HepG2 (cell line): ENCODE data around the gene SLC29A2. TPM values are rescaled to one million over a fixed set of nuclear protein-coding genes. Genes with fewer than 3 reads are reported as not detected.
A peak's percentile ranks its signal among the peaks of the same experiment; 100 is the strongest.

Experiments used
- ARID2 ChIP-seq: sonication (generic); formaldehyde crosslinking; IDR thresholded peaks from 2 replicates; pipeline ENCODE4 v1.8.1; 2022; ENCODE audit warnings: mild to moderate bottlenecking, missing genetic modification reagents, borderline replicate concordance
- ARNT2 ChIP-seq: sonication (generic); formaldehyde crosslinking; IDR thresholded peaks from 2 replicates; pipeline ENCODE4 v1.8.0; 2022; ENCODE audit warnings: mild to moderate bottlenecking, low read depth, missing genetic modification reagents, moderate library complexity
- DNMT3B ChIP-seq: conservative IDR thresholded peaks from 2 replicates; pipeline ENCODE4 v1.6.1; 2016; ENCODE audit warnings: missing biosample characterization, control low read depth
- EZH2 ChIP-seq: conservative IDR thresholded peaks from 2 replicates; pipeline ENCODE4 v1.6.1; 2012; ENCODE audit warnings: mild to moderate bottlenecking, low read depth, low read length, moderate library complexity
- JARID2 ChIP-seq: sonication (generic); formaldehyde crosslinking; IDR thresholded peaks from 2 replicates; pipeline ENCODE4 v1.8.1; 2023; ENCODE audit warnings: missing genetic modification reagents, inconsistent platforms; ENCODE audit not compliant: insufficient replicate concordance
- LBX2 ChIP-seq: sonication (generic); formaldehyde crosslinking; IDR thresholded peaks from 2 replicates; pipeline ENCODE4 v1.5.0; 2020; ENCODE audit warnings: missing genetic modification reagents, mild to moderate bottlenecking, borderline replicate concordance
- REL ChIP-seq: sonication (generic); formaldehyde crosslinking; conservative IDR thresholded peaks from 2 replicates; pipeline ENCODE4 v1.8.0; 2022; ENCODE audit warnings: mild to moderate bottlenecking, missing genetic modification reagents, moderate library complexity
- SNAPC4 ChIP-seq: sonication (generic); formaldehyde crosslinking; IDR thresholded peaks from 2 replicates; pipeline ENCODE4 v1.4.0; 2020; ENCODE audit warnings: mild to moderate bottlenecking, missing genetic modification reagents
- TBL1XR1 ChIP-seq: fragments of 150-350 bp; IDR thresholded peaks from 2 replicates; pipeline ENCODE4 v1.6.1; 2014; ENCODE audit warnings: borderline replicate concordance, low read length; ENCODE audit not compliant: partially characterized antibody
- YEATS4 ChIP-seq: sonication (generic); formaldehyde crosslinking; IDR thresholded peaks from 2 replicates; pipeline ENCODE4 v1.4.0; 2020; ENCODE audit warnings: missing genetic modification reagents, borderline replicate concordance
- ZMYM4 ChIP-seq: sonication (generic); formaldehyde crosslinking; IDR thresholded peaks from 2 replicates; pipeline ENCODE4 v1.8.1; 2023; ENCODE audit warnings: mild to moderate bottlenecking, missing genetic modification reagents
- ZNF282 ChIP-seq: fragments of 450-650 bp; IDR thresholded peaks from 2 replicates; pipeline ENCODE4 v1.6.1; 2018; ENCODE audit not compliant: partially characterized antibody
- ZNF292 ChIP-seq: sonication (generic); formaldehyde crosslinking; IDR thresholded peaks from 2 replicates; pipeline ENCODE4 v1.8.1; 2022; ENCODE audit warnings: mild to moderate bottlenecking, low read depth, missing genetic modification reagents, borderline replicate concordance
- ZNF563 ChIP-seq: sonication (generic); formaldehyde crosslinking; IDR thresholded peaks from 2 replicates; pipeline ENCODE4 v1.8.0; 2022; ENCODE audit warnings: mild to moderate bottlenecking, moderate library complexity, missing genetic modification reagents
- ZNF790 ChIP-seq: sonication (generic); formaldehyde crosslinking; IDR thresholded peaks from 2 replicates; pipeline ENCODE4 v1.8.0; 2022; ENCODE audit warnings: missing genetic modification reagents, mild to moderate bottlenecking, borderline replicate concordance
- polyA plus RNA-seq, 8 experiments: library from polyadenylated mRNA; depleted of rRNA in 3 of 8; stranded (reverse) in 7 of 8; unstranded in 1 of 8; fragments of >200 nt; fragmentation: Illumina TruSeq in 4 of 8; extraction: Trizol in 4 of 8; gene quantifications; 2 replicates each; pipeline versions ENCODE4 v1.2.1 to v1.2.3, GENCODE V29; 2011 to 2016; ENCODE audit warnings: low read depth in 4 of 8, missing spikeins in 1 of 8, mixed read lengths in 1 of 8; ENCODE audit not compliant: insufficient read depth in 1 of 8
- total RNA-seq, 5 experiments: library from RNA; depleted of rRNA; stranded (reverse); fragments of >200 nt; fragmentation: Illumina TruSeq; extraction: Trizol; gene quantifications; 2 replicates each; pipeline ENCODE4 v1.2.3, GENCODE V29; 2016; ENCODE audit warnings: low read depth in 1 of 5
- TF ChIP-seq, protein P1 (sequence below): sonication (generic); formaldehyde crosslinking; IDR thresholded peaks from 2 replicates; pipeline ENCODE4 v1.8.0; 2022; ENCODE audit warnings: missing genetic modification reagents, mild to moderate bottlenecking, borderline replicate concordance
- TF ChIP-seq, protein P2 (sequence below): sonication (generic); formaldehyde crosslinking; IDR thresholded peaks from 2 replicates; pipeline ENCODE4 v1.4.0; 2020; ENCODE audit warnings: missing genetic modification reagents
- TF ChIP-seq, protein P3 (sequence below): sonication (generic); formaldehyde crosslinking; IDR thresholded peaks from 2 replicates; pipeline ENCODE4 v1.4.0; 2020; ENCODE audit warnings: missing genetic modification reagents

Gene SLC29A2
- total and polyA plus RNA-seq, 2 of the 13 experiments (the other 11 are each of a cell fraction or from before 2014, with no cell fraction given): 0.63 to 0.66 TPM

DNA sequence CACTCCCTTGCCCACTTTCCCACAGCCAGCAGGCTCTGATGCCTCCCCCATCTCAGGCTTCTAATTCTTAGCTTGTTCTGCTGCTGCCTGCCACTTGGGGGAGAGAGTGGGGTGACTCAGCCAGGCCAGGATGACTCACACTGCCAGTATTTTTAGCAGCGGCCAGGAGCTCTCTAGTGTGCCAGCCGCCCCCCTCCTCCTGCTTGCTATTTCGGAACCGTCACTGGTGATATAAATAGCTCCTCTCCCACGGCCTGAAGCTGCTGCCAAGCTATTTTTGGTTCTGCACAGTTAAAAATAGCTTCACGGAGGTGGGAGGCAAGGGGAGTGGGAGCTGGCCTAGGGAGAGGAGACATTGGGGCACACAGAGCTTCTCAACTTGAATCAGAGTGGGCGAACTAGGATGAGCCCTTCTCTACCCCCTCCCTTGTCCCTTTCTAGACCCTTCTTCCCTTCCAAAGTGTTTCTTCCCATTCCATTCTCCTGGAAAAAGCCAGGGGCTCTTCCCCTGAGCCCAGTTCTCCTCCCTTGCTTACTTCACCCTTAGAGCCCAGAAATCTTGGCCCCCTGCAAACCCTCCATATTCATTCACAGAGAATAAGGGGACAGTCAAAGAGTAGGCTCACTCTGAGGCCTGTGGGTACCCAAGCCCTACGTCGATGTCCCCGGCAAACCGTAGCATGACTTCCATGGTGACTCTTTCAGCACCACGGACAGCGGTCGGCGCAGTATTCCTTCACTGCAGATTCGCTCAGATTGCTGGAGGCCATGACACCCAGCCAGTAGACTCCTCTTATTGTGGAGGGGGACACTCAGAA, 46.8 kb upstream of the SLC29A2 start (continued):
- TF ChIP-seq, protein P1, sequence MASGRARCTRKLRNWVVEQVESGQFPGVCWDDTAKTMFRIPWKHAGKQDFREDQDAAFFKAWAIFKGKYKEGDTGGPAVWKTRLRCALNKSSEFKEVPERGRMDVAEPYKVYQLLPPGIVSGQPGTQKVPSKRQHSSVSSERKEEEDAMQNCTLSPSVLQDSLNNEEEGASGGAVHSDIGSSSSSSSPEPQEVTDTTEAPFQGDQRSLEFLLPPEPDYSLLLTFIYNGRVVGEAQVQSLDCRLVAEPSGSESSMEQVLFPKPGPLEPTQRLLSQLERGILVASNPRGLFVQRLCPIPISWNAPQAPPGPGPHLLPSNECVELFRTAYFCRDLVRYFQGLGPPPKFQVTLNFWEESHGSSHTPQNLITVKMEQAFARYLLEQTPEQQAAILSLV: 0 out of 2 replicates have a peak, but pooled peaks have one; percentile 29
- TF ChIP-seq LBX2 (0 out of 2 replicates have a peak, but pooled peaks have one; percentile 55), ZNF282 (no peak), ZNF292 (CRISPR knock-in tag) (no peak), DNMT3B (CRISPR knock-in tag) (no peak; the same call in 1 of the 2 replicates), EZH2 (no peak), ZNF563 (CRISPR knock-in tag) (peak; percentile 44; the same call in 1 of the 2 replicates), ARNT2 (CRISPR knock-in tag) (no peak), TBL1XR1 (no peak), ARID2 (CRISPR knock-in tag) (no peak), SNAPC4 (CRISPR knock-in tag) (0 out of 2 replicates have a peak, but pooled peaks have one; percentile 49), REL (CRISPR knock-in tag) (no peak), ZNF790 (CRISPR knock-in tag) (peak; percentile 32; the same call in 1 of the 2 replicates), ZMYM4 (peak; percentile 46; the same call in 1 of the 2 replicates), YEATS4 (CRISPR knock-in tag) (peak; percentile 38; the same call in 1 of the 2 replicates), JARID2 (no peak)
- TF ChIP-seq, protein P2, sequence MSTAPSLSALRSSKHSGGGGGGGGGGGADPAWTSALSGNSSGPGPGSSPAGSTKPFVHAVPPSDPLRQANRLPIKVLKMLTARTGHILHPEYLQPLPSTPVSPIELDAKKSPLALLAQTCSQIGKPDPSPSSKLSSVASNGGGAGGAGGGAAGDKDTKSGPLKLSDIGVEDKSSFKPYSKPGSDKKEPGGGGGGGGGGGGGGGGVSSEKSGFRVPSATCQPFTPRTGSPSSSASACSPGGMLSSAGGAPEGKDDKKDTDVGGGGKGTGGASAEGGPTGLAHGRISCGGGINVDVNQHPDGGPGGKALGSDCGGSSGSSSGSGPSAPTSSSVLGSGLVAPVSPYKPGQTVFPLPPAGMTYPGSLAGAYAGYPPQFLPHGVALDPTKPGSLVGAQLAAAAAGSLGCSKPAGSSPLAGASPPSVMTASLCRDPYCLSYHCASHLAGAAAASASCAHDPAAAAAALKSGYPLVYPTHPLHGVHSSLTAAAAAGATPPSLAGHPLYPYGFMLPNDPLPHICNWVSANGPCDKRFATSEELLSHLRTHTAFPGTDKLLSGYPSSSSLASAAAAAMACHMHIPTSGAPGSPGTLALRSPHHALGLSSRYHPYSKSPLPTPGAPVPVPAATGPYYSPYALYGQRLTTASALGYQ (CRISPR knock-in tag): no peak; the same call in 1 of the 2 replicates
- TF ChIP-seq, protein P3, sequence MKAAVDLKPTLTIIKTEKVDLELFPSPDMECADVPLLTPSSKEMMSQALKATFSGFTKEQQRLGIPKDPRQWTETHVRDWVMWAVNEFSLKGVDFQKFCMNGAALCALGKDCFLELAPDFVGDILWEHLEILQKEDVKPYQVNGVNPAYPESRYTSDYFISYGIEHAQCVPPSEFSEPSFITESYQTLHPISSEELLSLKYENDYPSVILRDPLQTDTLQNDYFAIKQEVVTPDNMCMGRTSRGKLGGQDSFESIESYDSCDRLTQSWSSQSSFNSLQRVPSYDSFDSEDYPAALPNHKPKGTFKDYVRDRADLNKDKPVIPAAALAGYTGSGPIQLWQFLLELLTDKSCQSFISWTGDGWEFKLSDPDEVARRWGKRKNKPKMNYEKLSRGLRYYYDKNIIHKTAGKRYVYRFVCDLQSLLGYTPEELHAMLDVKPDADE (CRISPR knock-in tag): 0 out of 2 replicates have a peak, but pooled peaks have one; percentile 78
